PC-9 (cell line): ENCODE data around the gene SYNGR2. TPM values are rescaled to one million over a fixed set of nuclear protein-coding genes. Genes with fewer than 3 reads are reported as not detected.
A peak's percentile ranks its signal among the peaks of the same experiment; 100 is the strongest.

ENCODE experiments used
- BruUV-seq: library from RNA; stranded (reverse); fragments of 400-500 nt; replicated peaks from 2 replicates; lab custom pipeline; 2021; lab: Mats Ljungman, UMichigan
- CTCF ChIA-PET: fragments of 300-600 bp; sonication (Branson Sonifier 250); formaldehyde crosslinking; loops from one replicate; lab custom pipeline; 2022; ENCODE audit warnings: antibody characterized with exemption; lab: Charles Lee
- POLR2A ChIA-PET: fragments of 300-600 bp; sonication (Branson Sonifier 250); formaldehyde crosslinking; loops from one replicate; lab custom pipeline; 2022; ENCODE audit warnings: antibody characterized with exemption; ENCODE audit not compliant: unreplicated experiment; lab: Charles Lee
- DNase-seq, 2 experiments: peaks; one replicate each; pipeline versions ENCODE4 v3.0.0 to v3.0.0-alpha.2; 2015 to 2022; ENCODE audit warnings: mixed read lengths in 1 of 2
- H2AFZ ChIP-seq: fragments of 200-600 bp; sonication (generic); 2 replicates; pipeline ENCODE4 v1.8.1; 2017; ENCODE audit warnings: antibody characterized with exemption
- H3F3A ChIP-seq: fragments of 200-600 bp; sonication (generic); 2 replicates; pipeline ENCODE4 v1.8.1; 2017; ENCODE audit warnings: antibody characterized with exemption, mild to moderate bottlenecking, low read depth; ENCODE audit not compliant: insufficient read depth
- H3K27ac ChIP-seq: fragments of 200-600 bp; sonication (generic); 2 replicates; pipeline ENCODE4 v1.6.1; 2016; ENCODE audit warnings: mixed run types
- H3K27me3 ChIP-seq: fragments of 200-600 bp; sonication (generic); 2 replicates; pipeline ENCODE4 v1.6.1; 2016; ENCODE audit warnings: low read depth, mixed run types; ENCODE audit not compliant: insufficient read depth
- H3K36me3 ChIP-seq: fragments of 200-600 bp; sonication (generic); 2 replicates; pipeline ENCODE4 v1.6.1; 2016; ENCODE audit warnings: low read depth, mixed run types
- H3K4me1 ChIP-seq: fragments of 200-600 bp; sonication (generic); replicated peaks from 2 replicates; pipeline ENCODE4 v1.6.1; 2016; ENCODE audit warnings: mixed run types; ENCODE audit not compliant: insufficient read depth
- H3K4me2 ChIP-seq: fragments of 200-600 bp; sonication (generic); 2 replicates; pipeline ENCODE4 v1.6.1; 2017; ENCODE audit warnings: mixed run types
- H3K4me3 ChIP-seq: fragments of 200-600 bp; sonication (generic); 2 replicates; pipeline ENCODE4 v1.6.1; 2016; ENCODE audit warnings: mixed run types
- H3K79me2 ChIP-seq: fragments of 200-600 bp; sonication (generic); 2 replicates; pipeline ENCODE4 v1.6.1; 2017; ENCODE audit warnings: low read depth, mixed run types
- H3K9me2 ChIP-seq: fragments of 200-600 bp; sonication (generic); 2 replicates; pipeline ENCODE4 v1.8.1; 2017; ENCODE audit warnings: mild to moderate bottlenecking; ENCODE audit not compliant: insufficient read depth
- H3K9me3 ChIP-seq: fragments of 200-600 bp; sonication (generic); 2 replicates; pipeline ENCODE4 v1.8.1; 2016; ENCODE audit warnings: low read depth; ENCODE audit not compliant: insufficient read depth
- H4K20me1 ChIP-seq: fragments of 200-600 bp; sonication (generic); 2 replicates; pipeline ENCODE4 v1.8.1; 2017; ENCODE audit not compliant: insufficient read depth
- CTCF ChIP-seq: fragments of 200-600 bp; sonication (generic); conservative IDR thresholded peaks from 2 replicates; pipeline ENCODE4 v1.6.1; 2017; ENCODE audit warnings: mixed run types, antibody characterized with exemption, mild to moderate bottlenecking, moderate library complexity
- EZH2 ChIP-seq: fragments of 200-600 bp; sonication (generic); IDR thresholded peaks from 2 replicates; pipeline ENCODE4 v1.8.0; 2017; ENCODE audit warnings: antibody characterized with exemption, low read depth
- intact Hi-C: fragments of 100-400 bp; cut with micrococcal nuclease; formaldehyde crosslinking; loops from one replicate; pipeline ENCODE4 v1.10.0; 2022; ENCODE audit not compliant: unreplicated experiment
- total RNA-seq: library from RNA; stranded (reverse); gene quantifications from 2 replicates; pipeline ENCODE4 v1.2.3, GENCODE V29; 2021

SYNGR2 gene
- total RNA-seq, 1 experiment from 2014 or later: 91.9 TPM

- ChIA-PET POLR2A (interaction anchor here (0.6 to 0.7 kb wide), 5 partner anchors 16 to 247 kb away, joined by 3 to 21 read pairs (median 4); no protein-coding TSS in a partner anchor), CTCF (interaction anchor here (1.4 to 1.8 kb wide), 2 partner anchors 29 to 60 kb away, joined by 4 to 6 read pairs; no protein-coding TSS in a partner anchor)
- Histone ChIP-seq H3K4me1 (peaks cover 53% of the 10 kb centered on the region), H3K79me2 (no peaks in the 10 kb centered on the region), H4K20me1 (no peaks in the 10 kb centered on the region), H3K4me3 (no peak overlapping the region; the same call in 1 of the 2 replicates), H3K4me2 (peak overlapping the region; percentile 67), H3K27me3 (no peaks in the 10 kb centered on the region), H3K9me2 (no peaks in the 10 kb centered on the region), H3K9me3 (no peaks in the 10 kb centered on the region), H3K36me3 (no peaks in the 10 kb centered on the region), H3F3A (peaks cover 36% of the 10 kb centered on the region; the same call in 1 of the 2 replicates), H2AFZ (no peak overlapping the region), H3K27ac (peak overlapping the region; percentile 93)
- TF ChIP-seq EZH2 (no peak), CTCF (no peak)
- BruUV-seq: no TSS peak
- intact Hi-C loops: no loop called here
- DNase-seq: peak; percentile 84 to 90
Observed at GRCh38 chr17:78144736-78145641, 23.4 kb upstream of the SYNGR2 start.

- Histone ChIP-seq H3K79me2 (no peaks in the 10 kb centered on the region), H3K36me3 (no peaks in the 10 kb centered on the region), H3K9me2 (no peaks in the 10 kb centered on the region), H3K4me2 (no peak overlapping the region), H4K20me1 (no peaks in the 10 kb centered on the region), H3K4me3 (no peak overlapping the region), H3K9me3 (no peaks in the 10 kb centered on the region), H3K27ac (no peak overlapping the region), H3K27me3 (no peaks in the 10 kb centered on the region), H3F3A (peaks cover 34% of the 10 kb centered on the region; the same call in 1 of the 2 replicates), H2AFZ (no peak overlapping the region), H3K4me1 (peaks cover 44% of the 10 kb centered on the region)
- POLR2A ChIA-PET: no interaction called here
- no TSS peak for BruUV-seq
- no peak for TF ChIP-seq EZH2
- TF ChIP-seq CTCF: no peak
- no peak for DNase-seq
- CTCF ChIA-PET: no interaction called here
- intact Hi-C loops: no loop called here
Observed at GRCh38 chr17:78146471-78146869, 21.9 kb upstream of the SYNGR2 start.

- Histone ChIP-seq H2AFZ (no peak overlapping the region), H4K20me1 (no peaks in the 10 kb centered on the region), H3F3A (peaks cover 30% of the 10 kb centered on the region; the same call in 1 of the 2 replicates), H3K4me3 (no peak overlapping the region), H3K9me3 (no peaks in the 10 kb centered on the region), H3K4me1 (peaks cover 40% of the 10 kb centered on the region), H3K4me2 (no peak overlapping the region), H3K79me2 (no peaks in the 10 kb centered on the region), H3K27me3 (no peaks in the 10 kb centered on the region), H3K9me2 (no peaks in the 10 kb centered on the region), H3K36me3 (no peaks in the 10 kb centered on the region), H3K27ac (no peak overlapping the region)
- intact Hi-C loops: no loop called here
- CTCF ChIA-PET: no interaction called here
- no TSS peak for BruUV-seq
- POLR2A ChIA-PET: no interaction called here
- TF ChIP-seq EZH2 (no peak), CTCF (no peak)
- DNase-seq: no peak
Observed at GRCh38 chr17:78146881-78147280, 21.5 kb upstream of the SYNGR2 start.
